GM23248 (cell line): ENCODE measurements around the gene TMTC4.

Source experiments
- EZH2 ChIP-seq: fragments of 200-600 bp; sonication (generic); IDR thresholded peaks from 2 replicates; pipeline ENCODE4 v1.6.1; 2018; ENCODE audit warnings: antibody characterized with exemption, mild to moderate bottlenecking; ENCODE audit not compliant: insufficient read depth, poor library complexity, severe bottlenecking
- EZH2phosphoT487 ChIP-seq: fragments of 200-600 bp; sonication (generic); IDR thresholded peaks from 2 replicates; pipeline ENCODE4 v1.6.1; 2018; ENCODE audit warnings: antibody characterized with exemption, moderate library complexity, mild to moderate bottlenecking, low read depth; ENCODE audit not compliant: insufficient read depth

- no peak for TF ChIP-seq EZH2
- no peak for TF ChIP-seq EZH2phosphoT487
Observed at GRCh38 chr13:100668408-100668807, 6.2 kb downstream of the TMTC4 start.
